ENCODE measurements around the gene SH2D1B.

GRCh38 chr1:162349635-162350330, 62.2 kb downstream of the SH2D1B start:
- TF ChIP-seq CTCF (IDR thresholded peaks at IDR 0.05 in 8 of 11, conservative IDR thresholded peaks at IDR 0.05 in 3 of 11) = no peak
- no peak for TF ChIP-seq POLR2A (IDR thresholded peaks at IDR 0.05)
- no peak for TF ChIP-seq POLR2AphosphoS5 (IDR thresholded peaks at IDR 0.05)

Measured in spleen (tissue), 7 donors.